NCI-H2081 treated with DMSO at 0.1 percent for 48 hours (cell line): ENCODE results near the gene TSHZ1.

Experiments used
- DNase-seq: peaks from one replicate; lab custom pipeline; 2025; lab: John Stamatoyannopoulos, UW

TSHZ1 gene

DNA sequence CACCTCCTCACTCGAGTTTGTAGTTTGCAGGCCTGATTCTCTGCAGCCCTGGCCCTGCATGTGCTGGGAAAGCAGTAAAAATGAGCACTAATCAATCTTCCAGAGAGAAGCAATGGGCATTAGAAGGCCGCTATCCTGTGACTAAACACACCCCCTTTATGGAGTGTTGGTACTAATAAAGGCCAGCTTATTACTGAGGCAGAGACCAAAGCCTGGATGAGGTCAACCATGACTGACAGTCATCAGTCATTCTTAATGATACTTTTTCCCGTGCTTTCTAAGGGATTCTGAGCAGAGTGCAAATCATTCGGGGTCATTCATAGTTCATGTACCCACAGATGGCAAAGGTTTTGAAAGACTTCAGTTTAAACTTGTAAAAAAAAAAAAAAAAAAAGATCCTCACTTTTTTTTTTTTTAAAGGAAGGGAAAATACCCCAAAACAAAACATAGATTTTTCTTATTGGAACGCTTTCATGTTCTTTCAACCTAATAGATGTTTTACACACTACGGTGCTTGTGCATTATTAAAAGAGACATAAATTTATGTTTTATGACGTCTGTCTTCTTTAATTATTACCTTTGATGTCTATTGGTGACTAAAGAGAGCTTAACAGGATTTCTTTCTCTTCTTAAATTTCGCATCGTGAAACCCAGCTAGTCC lies 13.2 kb downstream of the TSHZ1 start:
- DNase-seq, result peak; percentile 47

DNA sequence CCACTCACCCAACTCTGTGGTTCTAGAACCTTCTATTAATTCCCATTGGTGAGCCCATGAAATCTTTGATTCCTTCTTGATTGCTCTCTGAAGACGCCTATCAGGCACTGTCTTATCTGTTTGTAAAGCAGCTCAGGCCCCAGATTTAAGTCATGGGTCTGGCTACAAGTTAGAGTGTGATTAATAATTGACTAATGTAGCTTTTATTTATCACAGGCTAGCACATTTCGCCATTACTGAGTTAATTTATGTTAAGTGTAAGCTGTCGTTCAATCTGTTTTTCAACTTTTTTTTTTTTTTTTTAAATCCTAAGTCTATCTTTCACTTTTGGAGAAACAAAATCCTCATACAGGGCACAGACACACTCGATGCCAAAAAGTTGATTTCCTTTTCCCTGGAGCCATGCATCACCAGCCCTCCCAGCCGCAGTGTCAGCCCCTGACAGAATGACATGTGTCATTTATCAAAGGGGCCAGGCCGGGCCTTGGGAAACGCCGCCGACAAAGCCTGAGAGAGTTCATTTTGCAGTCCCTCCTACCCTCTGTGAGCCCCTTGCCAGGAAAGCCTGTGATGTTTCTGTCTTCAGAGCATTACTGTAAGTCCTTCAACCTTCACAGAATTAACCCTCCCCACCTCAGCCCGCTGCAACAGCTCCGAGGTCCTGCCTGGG lies 15.8 kb downstream of the TSHZ1 start:
- DNase-seq, result no peak

DNA sequence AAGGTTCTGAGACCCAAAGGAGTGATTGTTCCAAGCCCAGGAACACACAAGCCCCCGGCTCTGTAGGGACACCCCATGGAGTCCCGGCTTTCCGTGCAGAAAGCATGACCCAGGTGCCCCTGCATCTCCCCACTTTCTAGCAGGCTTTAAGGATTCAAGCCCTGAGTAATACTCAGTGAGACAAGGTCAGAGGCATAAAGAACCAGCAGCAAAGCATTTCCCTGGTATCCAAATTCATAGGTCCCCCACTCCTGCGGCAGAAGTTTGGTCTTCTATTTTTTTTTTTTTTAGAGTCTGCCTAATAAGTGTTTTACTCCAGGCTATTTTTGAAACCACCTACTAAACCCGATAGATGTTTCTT lies 16.3 kb downstream of the TSHZ1 start:
- DNase-seq, result no peak

DNA sequence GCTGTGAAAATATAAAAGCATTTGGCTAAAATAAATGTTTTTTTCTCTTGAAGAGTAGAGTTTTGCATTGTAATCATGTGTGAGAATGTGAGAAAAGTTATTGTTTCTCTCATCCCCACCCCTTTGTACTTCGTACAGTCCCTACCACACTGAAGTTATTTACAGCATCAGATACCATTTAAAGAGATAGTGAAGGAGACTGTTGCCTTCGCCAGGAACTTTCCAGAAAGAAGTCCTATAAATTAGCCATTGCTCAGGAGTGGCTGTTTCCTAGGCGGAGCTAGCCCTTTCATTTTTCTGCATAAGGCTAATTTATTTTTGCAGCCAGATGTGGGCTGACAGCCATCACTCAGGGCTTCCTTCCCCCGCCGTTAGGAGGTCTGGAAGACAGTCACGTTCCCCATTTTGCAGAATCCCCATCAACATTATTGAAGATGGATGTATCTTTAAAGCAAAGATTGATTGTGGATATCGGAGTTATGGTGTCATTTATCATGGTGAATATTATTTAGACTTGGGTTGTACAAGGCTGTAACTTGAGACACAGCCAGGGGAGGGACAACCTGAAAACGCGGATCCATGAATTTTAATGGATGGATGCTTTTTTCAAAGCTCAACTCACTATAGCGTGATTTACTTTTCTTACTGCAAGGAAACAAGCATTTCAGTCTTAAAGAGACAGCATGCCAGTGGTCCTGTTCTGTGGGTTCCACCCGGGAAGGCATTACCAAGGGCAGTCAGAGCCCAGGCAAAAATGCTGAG lies 17.1 kb downstream of the TSHZ1 start:
- no peak for DNase-seq

DNA sequence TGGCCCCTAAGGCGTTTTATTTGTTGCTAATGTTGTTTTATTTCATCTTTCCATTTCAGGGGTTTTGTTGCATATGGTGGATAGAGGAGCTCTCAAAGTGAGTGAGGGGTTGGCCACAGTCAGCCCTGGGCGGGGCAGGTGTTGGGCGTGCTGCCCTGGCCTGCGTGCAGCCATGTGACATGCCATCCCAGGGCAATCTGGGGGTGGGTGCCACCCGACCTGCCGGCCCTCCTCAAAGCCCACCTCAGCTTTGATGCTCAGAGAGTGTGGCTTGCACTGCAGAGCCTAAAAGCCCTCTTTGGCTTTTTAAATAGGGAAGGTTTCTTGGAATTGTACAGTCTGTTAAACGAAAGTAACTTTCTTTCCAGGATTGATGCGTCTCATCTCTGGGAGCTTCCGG lies 18.4 kb downstream of the TSHZ1 start:
- DNase-seq, result no peak

DNA sequence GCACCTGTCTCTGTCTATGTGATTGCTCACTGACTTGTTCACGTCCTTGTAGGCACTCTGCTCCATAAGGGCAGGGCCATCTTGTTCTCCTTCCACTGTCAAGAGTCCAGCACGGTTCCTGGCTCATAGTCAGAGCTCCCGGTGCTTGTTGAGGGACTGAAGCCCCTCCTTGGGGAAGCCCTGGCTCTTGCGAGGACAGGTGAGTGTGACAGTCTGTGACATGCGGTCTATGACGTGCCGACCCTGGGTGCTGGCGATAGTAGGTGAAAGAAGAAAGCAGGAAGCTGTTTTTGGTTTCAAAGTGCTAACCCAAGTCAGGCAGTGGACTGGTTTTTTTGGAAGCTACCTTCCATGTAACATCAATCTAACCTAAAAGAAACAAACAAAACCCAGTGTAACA lies 18.8 kb downstream of the TSHZ1 start:
- no peak for DNase-seq

DNA sequence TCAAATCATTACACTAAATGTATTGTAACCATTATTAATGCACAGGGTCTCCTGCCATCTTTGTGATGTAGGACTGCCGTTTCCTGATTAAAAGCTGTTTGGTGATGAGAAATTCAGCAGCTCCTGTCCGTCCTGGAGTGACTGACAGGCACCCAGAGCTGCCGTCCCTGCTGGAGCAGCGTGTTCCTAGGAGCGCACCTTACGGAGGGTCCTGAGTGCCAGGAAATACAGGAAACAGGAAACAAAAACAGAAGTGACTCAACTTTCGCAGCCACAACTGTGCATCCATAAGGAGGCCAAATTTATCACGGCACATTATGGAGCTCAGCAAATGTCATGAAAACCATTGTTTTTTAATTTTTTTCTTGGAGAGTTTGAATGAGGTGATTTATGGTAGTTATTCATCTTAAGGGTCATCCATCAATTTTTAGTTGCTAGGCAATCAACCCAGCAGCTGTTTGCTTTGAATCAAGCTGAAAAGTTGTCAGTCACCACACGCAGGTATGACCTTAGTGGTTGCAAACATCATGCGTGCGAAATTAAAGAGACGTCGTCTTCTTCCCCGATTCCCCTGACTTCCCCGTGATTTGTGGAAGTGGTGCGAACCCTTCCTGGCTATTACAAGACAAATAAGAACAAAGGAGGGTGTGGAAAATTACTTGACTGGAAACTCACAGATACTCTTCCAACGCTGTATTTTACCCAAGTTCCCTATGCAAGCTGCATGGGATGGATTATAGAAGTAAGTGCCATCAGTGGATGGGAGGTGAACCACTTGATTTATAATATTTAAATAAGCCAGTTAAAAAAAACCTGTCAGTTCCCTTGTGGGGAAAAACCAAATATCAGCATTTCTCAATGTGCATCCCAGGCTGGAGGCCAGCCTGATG lies 19.8 kb downstream of the TSHZ1 start:
- DNase-seq, result no peak

DNA sequence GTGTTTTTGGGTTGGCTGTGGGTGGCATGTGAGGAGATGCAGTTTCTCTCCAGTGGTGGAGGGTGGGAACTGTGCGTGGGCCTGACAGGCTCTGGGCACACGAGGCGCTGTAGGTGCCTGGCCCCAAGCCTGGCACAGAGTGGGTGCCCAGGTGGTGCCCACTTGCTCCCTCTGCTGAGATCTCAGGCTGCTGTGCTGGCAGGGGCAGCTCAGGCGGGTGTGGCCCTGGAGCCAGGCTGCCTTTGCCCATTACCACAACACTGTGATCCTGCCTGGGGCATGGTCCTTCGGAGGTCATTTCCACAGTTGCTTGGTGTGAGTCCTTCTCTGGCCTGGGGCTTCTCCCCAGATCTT lies 20.4 kb downstream of the TSHZ1 start:
- DNase-seq, result no peak

DNA sequence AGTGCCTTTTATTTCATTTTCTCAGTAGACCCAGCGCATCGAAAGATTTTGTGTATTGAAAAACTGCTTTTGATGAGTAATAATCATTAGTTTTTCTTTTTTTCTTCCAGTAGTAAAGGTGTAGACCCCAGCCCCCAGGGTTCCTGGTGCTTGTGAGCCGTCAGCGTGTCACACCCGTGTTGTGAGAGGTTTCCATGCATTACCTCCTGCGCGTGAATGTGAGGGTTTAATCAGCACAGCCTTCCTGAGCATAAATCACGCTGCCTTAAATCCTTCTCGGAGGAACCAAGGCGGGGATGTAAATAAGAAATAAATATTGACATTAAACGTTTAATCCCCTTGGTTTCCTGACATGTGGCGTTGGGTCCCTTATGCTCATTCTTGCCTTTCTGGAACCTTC lies 24.3 kb downstream of the TSHZ1 start:
- no peak for DNase-seq

DNA sequence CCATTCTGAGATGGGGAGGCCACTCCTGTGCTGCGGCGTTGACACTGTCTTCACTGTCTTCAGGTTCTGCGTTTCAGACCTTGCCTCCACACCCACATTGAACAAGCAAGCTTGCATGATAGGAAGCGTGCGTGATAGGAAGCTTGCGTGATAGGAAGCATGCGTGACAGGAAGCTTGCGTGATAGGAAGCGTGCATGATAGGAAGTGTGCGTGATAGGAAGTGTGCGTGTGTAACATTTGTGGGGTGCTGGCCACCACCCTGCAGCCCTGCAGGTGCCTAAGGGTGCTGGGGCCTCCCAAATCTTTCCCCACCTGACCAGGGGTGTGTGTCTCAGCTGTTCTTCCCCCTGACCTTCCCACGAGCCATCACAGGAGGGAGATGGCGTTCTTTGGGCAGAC lies 25.3 kb downstream of the TSHZ1 start:
- DNase-seq, result no peak

DNA sequence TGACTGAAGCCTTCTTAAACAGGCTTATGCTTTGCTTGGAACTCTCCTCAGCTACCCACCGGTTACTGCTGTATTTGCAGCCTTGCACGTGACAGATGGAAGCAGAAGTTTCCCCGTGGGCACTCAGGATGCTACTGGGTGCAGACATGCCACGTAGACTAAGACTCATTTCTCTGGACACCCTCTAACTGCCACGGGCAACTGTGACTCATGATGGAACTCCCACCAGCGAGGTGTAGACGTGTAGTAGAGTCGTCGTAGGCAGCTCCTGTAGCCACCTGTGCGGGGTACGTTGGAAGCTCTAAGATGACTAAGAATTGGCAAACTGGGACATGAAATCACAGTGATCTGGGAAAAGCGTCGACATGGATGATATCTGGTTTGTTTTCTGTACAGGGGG lies 27.5 kb downstream of the TSHZ1 start:
- DNase-seq, result no peak

DNA sequence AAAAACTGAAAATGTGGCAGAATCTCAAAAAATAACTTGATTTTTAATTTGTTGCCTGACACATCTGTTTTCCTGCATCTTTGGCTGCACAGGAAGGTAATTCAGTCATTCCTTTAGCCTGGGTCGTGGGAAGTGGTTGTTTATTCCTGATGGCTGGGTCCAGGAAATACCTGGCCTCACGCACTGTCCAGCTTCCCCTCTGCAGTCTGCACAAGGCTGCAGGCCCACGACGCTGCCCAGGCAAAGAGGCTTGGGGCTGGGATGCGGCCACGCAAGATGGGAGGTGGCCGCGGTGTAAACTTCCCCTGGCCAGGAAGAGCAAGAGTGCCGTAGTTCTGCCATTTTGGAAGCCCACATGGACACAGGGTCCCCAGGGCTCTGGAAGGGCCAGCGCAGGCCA lies 28.2 kb downstream of the TSHZ1 start:
- DNase-seq, result no peak

DNA sequence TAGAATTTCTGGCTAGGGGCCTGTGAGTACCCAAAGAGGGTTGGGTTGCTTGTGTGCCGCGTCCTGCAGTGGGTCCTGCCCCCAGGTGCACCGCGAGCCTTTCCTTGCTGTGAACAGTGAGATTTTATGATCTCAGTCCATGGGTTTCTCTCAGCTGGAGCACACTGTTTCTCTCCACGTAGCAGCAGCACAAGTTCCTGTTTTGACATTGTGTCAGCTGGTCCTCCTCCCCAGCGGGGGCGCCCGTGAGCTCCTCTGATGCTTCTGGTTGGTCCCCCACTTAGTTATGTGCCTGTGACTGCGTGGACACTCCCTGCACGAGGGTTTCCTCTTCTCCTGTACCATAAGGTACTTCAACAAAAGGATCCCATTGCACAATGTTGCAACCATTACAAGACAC lies 29.8 kb downstream of the TSHZ1 start:
- DNase-seq, result no peak

DNA sequence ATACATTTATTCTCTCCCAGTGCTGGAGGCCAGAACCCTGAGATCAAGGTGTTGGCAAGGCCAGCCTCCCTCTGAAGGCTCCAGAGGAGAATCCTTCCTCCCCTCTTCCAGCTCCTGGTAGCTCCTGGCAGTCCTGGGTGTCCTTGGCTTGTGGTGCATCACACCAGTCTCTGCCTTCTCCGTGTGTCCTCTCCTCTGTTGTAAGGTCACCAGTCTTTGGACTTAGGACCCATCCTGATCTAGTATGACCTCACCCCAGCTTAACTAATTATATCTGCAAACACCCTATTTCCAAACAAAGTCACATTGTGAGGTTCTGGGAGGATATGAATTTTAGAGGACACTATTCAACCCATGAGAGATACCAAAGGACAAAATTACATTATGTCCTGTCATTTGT lies 31.1 kb downstream of the TSHZ1 start:
- DNase-seq, result no peak

DNA sequence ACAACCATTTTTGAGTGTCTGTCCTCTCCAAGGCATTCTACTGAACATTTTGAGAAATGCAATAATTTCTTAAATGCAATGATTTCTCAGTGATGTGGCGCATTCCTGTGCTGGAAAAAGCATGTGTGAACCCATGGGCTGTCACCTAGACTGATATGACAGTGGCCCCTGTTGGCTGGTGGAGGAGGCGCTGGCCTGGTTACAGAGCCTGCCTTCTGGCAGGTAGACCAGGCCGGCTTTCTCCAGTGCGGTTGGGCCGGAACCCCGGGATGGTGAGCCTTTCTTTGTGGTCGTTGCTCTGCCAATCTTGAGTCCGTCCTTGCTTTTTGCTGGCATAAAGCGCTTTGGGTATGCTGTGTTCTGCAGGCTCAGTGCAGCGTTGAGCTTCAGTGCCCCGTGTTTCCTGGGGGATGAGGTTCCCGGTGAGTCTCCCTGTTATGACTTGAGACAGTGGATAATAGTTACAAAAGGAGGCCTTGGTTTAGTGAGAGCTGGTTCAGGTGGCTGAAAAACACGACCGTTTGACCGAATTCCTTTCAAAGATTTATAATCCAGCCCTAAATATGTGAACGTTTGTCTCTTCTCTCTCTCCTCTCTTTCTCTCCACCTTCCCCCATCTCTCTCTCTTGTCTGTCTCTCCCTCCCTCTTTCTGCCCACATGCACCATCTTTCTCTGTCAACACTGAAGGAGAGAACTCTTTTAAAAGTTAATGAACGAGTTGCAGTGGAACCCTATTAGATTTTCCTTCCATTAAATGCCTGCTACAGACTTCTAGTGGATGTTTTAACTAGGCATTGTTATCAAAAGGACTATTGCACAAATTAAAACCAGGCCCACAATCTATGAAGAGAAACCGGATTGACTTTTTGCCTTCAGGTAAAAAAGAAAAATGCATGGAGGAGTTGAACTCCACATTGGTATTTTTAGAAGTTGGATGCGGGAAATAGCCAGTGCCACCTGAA lies 34.0 kb downstream of the TSHZ1 start:
- DNase-seq, result no peak

DNA sequence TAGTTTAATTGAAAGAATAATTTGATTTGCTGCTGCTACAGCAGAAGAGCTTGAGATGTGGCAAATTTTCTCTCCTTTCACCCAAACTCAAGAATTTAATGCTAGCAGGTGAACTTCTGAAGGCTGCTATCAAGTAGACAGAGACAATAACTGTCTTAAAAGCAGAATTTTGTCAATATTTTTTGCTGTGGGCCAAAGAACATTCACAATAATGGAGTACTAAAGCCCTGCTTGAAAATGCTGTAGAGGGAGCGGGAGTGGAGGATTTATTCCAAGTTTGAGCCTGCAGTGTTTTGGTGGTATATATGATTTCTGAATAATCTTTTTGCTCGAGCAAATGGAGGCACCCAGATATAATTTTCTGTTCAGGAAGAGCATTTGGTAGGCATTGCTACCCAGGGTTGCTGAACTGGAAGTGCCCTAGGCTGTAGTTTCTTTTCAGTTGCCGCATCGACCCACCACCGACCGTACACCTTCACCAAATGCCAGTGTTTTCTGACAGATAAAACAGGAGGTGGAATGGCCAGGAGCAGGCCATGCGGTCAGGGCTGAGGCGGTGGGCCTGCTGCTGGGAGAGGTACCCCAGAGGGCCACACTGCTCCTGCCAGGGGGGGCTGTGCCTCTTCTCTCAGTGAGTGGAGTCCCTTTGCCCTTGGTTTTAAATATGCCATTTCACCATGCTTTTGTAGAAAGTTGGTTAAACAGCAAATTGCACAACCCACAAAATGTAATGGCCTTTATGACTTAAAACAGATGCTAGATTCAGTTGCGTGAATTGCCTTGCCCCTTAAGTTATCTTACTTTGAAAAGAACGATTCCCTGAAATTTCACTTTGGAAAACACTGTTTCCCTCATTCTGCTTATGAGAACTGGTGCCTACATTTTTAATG lies 36.4 kb downstream of the TSHZ1 start:
- DNase-seq, result no peak

DNA sequence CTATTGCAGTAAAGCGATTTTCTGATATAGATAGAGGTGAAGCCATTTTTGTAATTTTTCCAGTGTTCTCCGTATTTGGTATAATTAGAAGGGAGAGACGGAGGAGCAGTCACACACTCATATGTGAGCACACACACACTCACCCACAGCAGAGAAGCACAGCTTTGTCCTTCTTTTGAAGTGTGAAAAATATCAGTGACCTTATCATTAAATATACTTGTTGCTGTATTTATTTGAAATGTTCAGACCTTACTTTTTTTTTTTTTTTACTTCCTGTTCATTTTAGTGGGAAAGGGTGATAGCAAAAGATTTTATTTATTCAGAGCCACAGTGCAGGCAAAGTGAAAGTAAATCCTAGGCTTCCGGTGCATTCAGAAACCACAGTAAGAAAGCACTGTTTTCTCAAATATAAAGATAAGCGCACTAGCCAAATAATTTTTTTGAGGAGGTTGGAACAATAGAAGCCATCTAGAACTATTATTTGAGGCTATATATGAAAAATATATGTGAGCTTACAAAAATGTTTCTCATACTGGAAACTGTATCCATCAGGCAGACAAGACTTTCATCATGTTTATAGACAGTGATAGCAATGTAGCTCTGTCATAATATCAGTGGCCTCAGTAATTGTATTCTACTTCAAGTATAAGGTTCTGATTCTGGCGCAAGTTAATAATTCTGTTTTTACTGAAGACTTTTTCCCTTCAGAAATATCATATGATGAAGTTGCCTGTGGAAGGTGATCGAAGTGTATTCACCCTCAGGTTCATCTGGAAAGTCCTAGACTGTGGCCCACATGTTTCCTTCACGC lies 37.2 kb downstream of the TSHZ1 start:
- peak; percentile 69 for DNase-seq

DNA sequence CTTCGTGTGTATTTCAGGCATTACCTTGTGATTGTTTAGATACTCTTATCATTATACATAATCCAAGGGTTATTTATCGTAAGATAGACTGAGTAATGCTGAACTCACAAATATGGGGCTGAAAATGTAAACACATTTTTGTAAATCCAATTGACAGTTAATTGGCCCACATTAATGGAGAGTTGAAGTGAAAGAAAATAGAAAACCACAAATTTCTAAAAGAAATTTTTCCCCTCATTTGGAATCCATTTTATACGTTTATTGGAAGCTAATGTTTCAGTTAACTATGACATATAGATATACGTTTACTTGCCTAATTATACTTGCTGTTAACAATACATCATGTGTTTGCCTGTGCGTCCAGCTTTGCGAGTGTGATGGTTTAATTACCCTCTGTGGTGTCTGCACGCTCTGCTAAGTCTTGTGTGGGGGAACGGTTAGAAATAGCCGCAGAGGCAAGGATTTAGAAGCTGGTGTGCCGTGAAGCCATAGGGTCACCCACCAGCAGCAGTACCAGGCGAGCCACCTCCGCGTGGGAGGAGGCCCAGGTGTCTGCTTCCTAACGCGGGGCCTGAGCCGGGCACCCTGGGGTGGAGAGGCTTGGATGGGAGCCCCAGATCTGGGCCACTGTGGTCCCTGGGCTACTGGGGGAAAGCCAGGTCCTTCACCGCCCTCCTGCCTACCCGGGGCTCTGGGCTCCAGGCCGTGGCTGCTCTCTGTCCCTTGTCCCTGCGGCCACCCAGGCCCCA lies 38.0 kb downstream of the TSHZ1 start:
- DNase-seq, result peak; percentile 47

DNA sequence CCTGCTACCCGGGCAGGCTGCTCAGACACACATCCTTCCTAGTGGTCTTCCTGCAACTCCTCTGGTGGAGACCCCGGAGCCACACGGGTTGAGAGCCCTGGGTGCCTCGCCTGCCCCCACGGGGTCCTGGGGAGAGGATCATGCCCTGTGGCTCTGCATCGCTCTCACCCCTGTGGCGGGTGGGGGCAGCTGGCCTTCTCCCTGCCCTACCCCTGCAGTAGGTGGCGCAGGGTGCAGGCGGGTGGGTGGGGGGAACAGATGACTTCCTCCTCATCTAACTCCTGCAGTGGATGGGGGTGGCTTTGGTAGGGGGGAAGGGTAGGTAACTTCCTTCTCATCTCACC lies 38.5 kb downstream of the TSHZ1 start:
- DNase-seq, result no peak
